Heart left ventricle (tissue), 16 donors: Measurements from ENCODE around the gene ATP4A. TPM values are rescaled to one million over a fixed set of nuclear protein-coding genes. Genes with fewer than 3 reads are reported as not detected.

Source experiments
- ATAC-seq, 4 donors: fragments of 200-7000 bp; cut with Tn5 transposase; one replicate each; pipeline ENCODE4 v1.9.1; 2020 to 2022; ENCODE audit warnings: moderate library complexity in 4 of 4, mild to moderate bottlenecking in 3 of 4, moderate number of reproducible peaks in 1 of 4
- DNase-seq, 5 donors: peaks; one replicate each; pipeline ENCODE4 v3.0.0-alpha.2; 2020
- H3K27ac ChIP-seq, 12 donors: fragments of 200-600 bp; sonication (generic) in 4 of 12; one replicate each; pipeline versions ENCODE4 v1.5.0 to v1.8.0; 2016 to 2022; ENCODE audit warnings: mild to moderate bottlenecking in 2 of 12
- H3K27me3 ChIP-seq, 9 donors: fragments of 200-600 bp; sonication (generic) in 2 of 9; one replicate each; pipeline versions ENCODE4 v1.5.1 to v1.8.0; 2016 to 2022; ENCODE audit warnings: mild to moderate bottlenecking in 3 of 9
- H3K36me3 ChIP-seq, 9 donors: fragments of 200-600 bp; sonication (generic) in 2 of 9; one replicate each; pipeline versions ENCODE4 v1.5.0 to v1.8.0; 2018 to 2022; ENCODE audit warnings: mild to moderate bottlenecking in 2 of 9
- H3K4me1 ChIP-seq, 12 donors: fragments of 200-600 bp; sonication (generic) in 4 of 12; one replicate each; pipeline versions ENCODE4 v1.5.0 to v1.8.0; 2016 to 2022; ENCODE audit warnings: mild to moderate bottlenecking in 3 of 12
- H3K4me3 ChIP-seq, 12 donors: fragments of 200-600 bp; sonication (generic) in 4 of 12; one replicate each; pipeline versions ENCODE4 v1.5.0 to v1.8.0; 2017 to 2022; ENCODE audit warnings: mild to moderate bottlenecking in 9 of 12, moderate library complexity in 4 of 12
- H3K9me3 ChIP-seq, 12 donors: fragments of 200-600 bp; sonication (generic) in 4 of 12; one replicate each; pipeline versions ENCODE4 v1.5.0 to v1.8.0; 2016 to 2022; ENCODE audit warnings: mild to moderate bottlenecking in 1 of 12
- CTCF ChIP-seq, 12 donors: fragments of 200-600 bp; sonication (generic) in 4 of 12; IDR thresholded peaks; one replicate each; pipeline versions ENCODE4 v1.5.0 to v1.8.0; 2018 to 2022; ENCODE audit warnings: antibody characterized with exemption in 12 of 12, mild to moderate bottlenecking in 5 of 12
- POLR2A ChIP-seq, 2 donors: fragments of 450-650 bp; IDR thresholded peaks; one replicate each; pipeline ENCODE4 v1.6.1; 2017; ENCODE audit warnings: antibody characterized with exemption in 2 of 2, mild to moderate bottlenecking in 2 of 2, moderate library complexity in 2 of 2
- WGBS, 4 donors: extraction: QIAGEN DNeasy Blood & Tissue Kit in 2 of 4; methylation state at CpG; one replicate each; pipeline versions ENCODE4 v1.1.5 to v1.1.7; 2013 to 2018; 5-methylcytosine and 5-hydroxymethylcytosine counted together
- intact Hi-C, 10 donors: fragments of 100-400 bp; cut with DNase I; formaldehyde crosslinking; loops; one replicate each; pipeline versions ENCODE4 v1.11.1 to v1.14.2; 2022
- polyA plus RNA-seq, 2 donors: library from polyadenylated mRNA; stranded (reverse); fragments of 200-250 nt; gene quantifications; one replicate each; pipeline ENCODE4 v1.2.3, GENCODE V29; 2013
- total RNA-seq, 9 donors: library from RNA; depleted of rRNA in 2 of 9; stranded (reverse); fragments of >200 nt in 2 of 9; fragmentation: NEBNext Ultra II Directional in 3 of 9; extraction: Animal tissue kit (Norgen Biotek cat#: 25700) in 3 of 9; gene quantifications; one replicate each; pipeline versions ENCODE4 v1.1.0 to v1.2.4, GENCODE V29; 2016 to 2023
- donor health status: ischemic (EF 13 %, LVEDD 7.1; RV severe dilation, severe dysfunction).
- donor health status: healthy with polysubstance abuse.
- donor health status: DM: no; HTN: yes; CAD: no.
- donor health status: DM: no; HTN: no; CAD: no.
- donor health status: ischemic (EF 25% LVEDD 6.9; RV normal size, moderate dysfunction).
- donor health status: ischemic (EF 25% LVEDD 5.7; RV mildly dilated, moderate dysfunction).
- donor health status: healthy.
- donor health status: DM: yes; HTN: yes; CAD: no.
- donor health status: ischemic (EF 35%, LVEDD 5.7; RV mildly dilated, moderate dysfunction).
- donor health status: nonischemic (EF 11% LVEDD 7.7; RV severe dilation, severe dysfunction).
- donor health status: DM: yes; HTN: yes; CAD: no.
- donor health status: PGD.
- donor health status: ischemic (EF 29% LVEDD 5.4; RV normal size, mild dysfunction).
- donor health status: nonischemic (EF 23%, LVEDD 6.1; RV moderate dilation, normal function).

Gene ATP4A
- total and polyA plus RNA-seq, 11 donors = not detected

GRCh38 chr19:35522745-35523327 is 40.6 kb downstream of the ATP4A start:
- Histone ChIP-seq H3K27ac (no peak overlapping the region), H3K36me3 (no peaks in the 10 kb centered on the region), H3K9me3 (no peaks in the 10 kb centered on the region), H3K4me1 (peaks cover 0 to 5% (median 0%) of the 10 kb centered on the region in 12 donors), H3K27me3 (peaks cover 0 to 36% (median 0%) of the 10 kb centered on the region in 9 donors), H3K4me3 (no peak overlapping the region)
- TF ChIP-seq CTCF (IDR thresholded peaks at IDR 0.05) = no peak
- TF ChIP-seq POLR2A (IDR thresholded peaks at IDR 0.05) = no peak
- no peak for DNase-seq
- intact Hi-C loops = no loop called here
- WGBS, 4 donors = 82 to 90% (median 85%) methylated on average over 12 of the region's 12 CpGs
- ATAC-seq = no peak

- ATAC-seq (no peak), DNase-seq (no peak)
- no peak for TF ChIP-seq POLR2A (IDR thresholded peaks at IDR 0.05)
- no peak for TF ChIP-seq CTCF (IDR thresholded peaks at IDR 0.05)
- H3K27me3 ChIP-seq = peaks cover 0 to 25% (median 0%) of the 10 kb centered on the region in 9 donors
- H3K9me3 ChIP-seq = no peaks in the 10 kb centered on the region
- 46 to 62% (median 62%) methylated on average over 8 to 16 of the region's 16 CpGs for WGBS, 4 donors
- H3K4me3 ChIP-seq = no peak overlapping the region
- no peaks in the 10 kb centered on the region for H3K36me3 ChIP-seq
- H3K4me1 ChIP-seq = peaks cover 0 to 5% (median 0%) of the 10 kb centered on the region in 12 donors
- no peak overlapping the region for H3K27ac ChIP-seq
- intact Hi-C loops = no loop called here
These were observed 42.2 kb downstream of the ATP4A start for GRCh38 chr19:35521124-35521743.

GRCh38 chr19:35519291-35519690 is 44.2 kb downstream of the ATP4A start:
- no peak for ATAC-seq
- Histone ChIP-seq H3K27ac (no peak overlapping the region), H3K36me3 (no peaks in the 10 kb centered on the region), H3K27me3 (peaks cover 0 to 13% (median 0%) of the 10 kb centered on the region in 9 donors), H3K4me3 (no peak overlapping the region), H3K4me1 (peaks cover 0 to 6% (median 0%) of the 10 kb centered on the region in 12 donors), H3K9me3 (no peaks in the 10 kb centered on the region)
- no peak for TF ChIP-seq CTCF (IDR thresholded peaks at IDR 0.05)
- TF ChIP-seq POLR2A (IDR thresholded peaks at IDR 0.05) = no peak
- no peak for DNase-seq
- intact Hi-C loops = no loop called here
- WGBS, 4 donors = 68 to 70% (median 69%) methylated on average over 7 of the region's 7 CpGs

GRCh38 chr19:35518313-35518712 is 45.1 kb downstream of the ATP4A start:
- ATAC-seq (peak in 2 of 4 donors; percentile 29 to 30), DNase-seq (no peak)
- no peak for TF ChIP-seq POLR2A (IDR thresholded peaks at IDR 0.05)
- no peak for TF ChIP-seq CTCF (IDR thresholded peaks at IDR 0.05)
- no peaks in the 10 kb centered on the region for H3K36me3 ChIP-seq
- peaks cover 0 to 11% (median 0%) of the 10 kb centered on the region in 12 donors for H3K4me1 ChIP-seq
- H3K27ac ChIP-seq = no peak overlapping the region
- intact Hi-C loops = no loop called here
- H3K9me3 ChIP-seq = no peaks in the 10 kb centered on the region
- WGBS, 4 donors = 42 to 48% (median 46%) methylated on average over 6 of the region's 6 CpGs
- peaks cover 0 to 12% (median 6%) of the 10 kb centered on the region in 9 donors for H3K27me3 ChIP-seq
- no peak overlapping the region for H3K4me3 ChIP-seq
